ENCODE data around the gene CASP12.

Gene CASP12

DNA sequence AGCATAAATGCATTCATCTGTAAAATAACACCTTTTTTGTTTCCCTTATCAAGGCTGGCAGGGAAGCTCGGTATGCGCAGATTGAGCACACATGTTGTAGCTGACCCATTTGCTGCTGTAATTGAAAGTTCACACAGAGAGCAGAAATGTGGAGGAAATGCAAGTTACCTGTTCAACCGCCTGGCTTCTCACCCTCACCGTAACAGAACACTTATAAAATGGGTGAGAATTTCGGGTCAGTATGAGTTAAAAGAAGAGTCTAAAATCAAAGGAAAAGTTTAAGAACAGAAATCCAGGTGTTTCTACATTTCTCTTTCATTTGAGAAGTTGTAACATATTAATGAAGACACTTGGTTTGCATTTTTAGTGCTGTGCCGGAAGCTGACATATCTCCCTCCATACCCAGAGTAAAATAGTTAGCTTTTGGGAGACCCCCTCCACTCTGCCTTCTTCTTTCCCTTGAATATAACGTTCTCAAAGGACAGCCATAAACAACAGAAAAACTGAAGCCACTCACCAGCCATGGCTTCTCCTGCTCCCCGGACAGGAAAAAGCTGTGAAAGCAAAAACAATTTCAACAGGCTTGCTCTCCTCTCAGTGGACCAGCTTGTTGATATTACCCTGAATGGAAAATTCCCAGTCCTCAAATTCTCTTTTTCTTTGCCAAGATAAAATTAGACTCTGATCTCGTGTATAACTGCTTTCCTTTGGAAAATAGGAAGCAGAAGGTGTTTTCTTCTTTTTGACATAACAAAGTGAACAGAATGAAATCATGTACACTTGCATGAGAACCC is at the start of gene CASP12:
Gene CASP12, minus strand, starts transcription at position 570 of the 794 bp plus-strand sequence.
- TF ChIP-seq CREB1 (IDR thresholded peaks at IDR 0.05; ENCODE audit: low read depth) (no peak), CEBPB (IDR thresholded peaks at IDR 0.05) (no peak), EP300 (IDR thresholded peaks at IDR 0.05; ENCODE audit: borderline replicate concordance) (no peak), TEAD4 (IDR thresholded peaks at IDR 0.05) (no peak), FOXM1 (IDR thresholded peaks at IDR 0.05; ENCODE audit: borderline replicate concordance, low read depth) (no peak), YY1 (IDR thresholded peaks at IDR 0.05; ENCODE audit: low read depth) (no peak)
- TF ChIP-seq, protein P1, sequence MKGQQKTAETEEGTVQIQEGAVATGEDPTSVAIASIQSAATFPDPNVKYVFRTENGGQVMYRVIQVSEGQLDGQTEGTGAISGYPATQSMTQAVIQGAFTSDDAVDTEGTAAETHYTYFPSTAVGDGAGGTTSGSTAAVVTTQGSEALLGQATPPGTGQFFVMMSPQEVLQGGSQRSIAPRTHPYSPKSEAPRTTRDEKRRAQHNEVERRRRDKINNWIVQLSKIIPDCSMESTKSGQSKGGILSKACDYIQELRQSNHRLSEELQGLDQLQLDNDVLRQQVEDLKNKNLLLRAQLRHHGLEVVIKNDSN (IDR thresholded peaks at IDR 0.05), result no peak
- TF ChIP-seq, protein P2, sequence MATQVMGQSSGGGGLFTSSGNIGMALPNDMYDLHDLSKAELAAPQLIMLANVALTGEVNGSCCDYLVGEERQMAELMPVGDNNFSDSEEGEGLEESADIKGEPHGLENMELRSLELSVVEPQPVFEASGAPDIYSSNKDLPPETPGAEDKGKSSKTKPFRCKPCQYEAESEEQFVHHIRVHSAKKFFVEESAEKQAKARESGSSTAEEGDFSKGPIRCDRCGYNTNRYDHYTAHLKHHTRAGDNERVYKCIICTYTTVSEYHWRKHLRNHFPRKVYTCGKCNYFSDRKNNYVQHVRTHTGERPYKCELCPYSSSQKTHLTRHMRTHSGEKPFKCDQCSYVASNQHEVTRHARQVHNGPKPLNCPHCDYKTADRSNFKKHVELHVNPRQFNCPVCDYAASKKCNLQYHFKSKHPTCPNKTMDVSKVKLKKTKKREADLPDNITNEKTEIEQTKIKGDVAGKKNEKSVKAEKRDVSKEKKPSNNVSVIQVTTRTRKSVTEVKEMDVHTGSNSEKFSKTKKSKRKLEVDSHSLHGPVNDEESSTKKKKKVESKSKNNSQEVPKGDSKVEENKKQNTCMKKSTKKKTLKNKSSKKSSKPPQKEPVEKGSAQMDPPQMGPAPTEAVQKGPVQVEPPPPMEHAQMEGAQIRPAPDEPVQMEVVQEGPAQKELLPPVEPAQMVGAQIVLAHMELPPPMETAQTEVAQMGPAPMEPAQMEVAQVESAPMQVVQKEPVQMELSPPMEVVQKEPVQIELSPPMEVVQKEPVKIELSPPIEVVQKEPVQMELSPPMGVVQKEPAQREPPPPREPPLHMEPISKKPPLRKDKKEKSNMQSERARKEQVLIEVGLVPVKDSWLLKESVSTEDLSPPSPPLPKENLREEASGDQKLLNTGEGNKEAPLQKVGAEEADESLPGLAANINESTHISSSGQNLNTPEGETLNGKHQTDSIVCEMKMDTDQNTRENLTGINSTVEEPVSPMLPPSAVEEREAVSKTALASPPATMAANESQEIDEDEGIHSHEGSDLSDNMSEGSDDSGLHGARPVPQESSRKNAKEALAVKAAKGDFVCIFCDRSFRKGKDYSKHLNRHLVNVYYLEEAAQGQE (IDR thresholded peaks at IDR 0.05; ENCODE audit: low read depth), result no peak

DNA sequence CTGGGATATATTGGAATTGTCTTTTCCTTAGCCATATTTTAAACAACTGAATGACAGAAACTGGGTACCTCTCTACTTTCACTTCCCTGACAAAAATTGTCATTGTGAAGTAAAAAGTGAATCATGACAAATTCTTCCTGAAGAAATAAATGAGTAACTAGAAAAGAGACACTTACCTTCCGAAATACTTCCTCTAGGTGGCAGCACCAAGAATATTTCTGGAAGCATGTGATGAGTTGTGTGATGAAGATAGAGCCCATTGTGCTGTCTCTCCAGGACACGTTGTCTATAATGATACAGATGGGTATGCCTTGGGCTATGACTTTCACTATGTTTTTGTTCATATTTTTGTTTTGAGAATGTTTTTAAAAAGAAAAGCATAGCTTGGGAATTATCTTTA is 48.6 kb upstream of the CASP12 start:
- TF ChIP-seq EGR1 (IDR thresholded peaks at IDR 0.05), result no peak
- no peak for TF ChIP-seq YY1 (IDR thresholded peaks at IDR 0.05; ENCODE audit: low read depth)
- TF ChIP-seq, protein P2 (IDR thresholded peaks at IDR 0.05; ENCODE audit: low read depth), result no peak
- TF ChIP-seq TAF1 (IDR thresholded peaks at IDR 0.05; ENCODE audit: low read depth), result no peak
- TF ChIP-seq TCF12 (IDR thresholded peaks at IDR 0.05; ENCODE audit: low read depth), result no peak
- no peak for TF ChIP-seq RAD21 (IDR thresholded peaks at IDR 0.05; ENCODE audit: low read depth)
- TF ChIP-seq NFIC (IDR thresholded peaks at IDR 0.05), result no peak
- TF ChIP-seq, protein P3, sequence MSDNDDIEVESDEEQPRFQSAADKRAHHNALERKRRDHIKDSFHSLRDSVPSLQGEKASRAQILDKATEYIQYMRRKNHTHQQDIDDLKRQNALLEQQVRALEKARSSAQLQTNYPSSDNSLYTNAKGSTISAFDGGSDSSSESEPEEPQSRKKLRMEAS (IDR thresholded peaks at IDR 0.05), result no peak
- TF ChIP-seq ZBTB7A (IDR thresholded peaks at IDR 0.05; ENCODE audit: low read depth), result no peak
- no peak for TF ChIP-seq CEBPB (IDR thresholded peaks at IDR 0.05)
- TF ChIP-seq FOXM1 (IDR thresholded peaks at IDR 0.05; ENCODE audit: borderline replicate concordance, low read depth), result no peak
- TF ChIP-seq TEAD4 (IDR thresholded peaks at IDR 0.05), result no peak

DNA sequence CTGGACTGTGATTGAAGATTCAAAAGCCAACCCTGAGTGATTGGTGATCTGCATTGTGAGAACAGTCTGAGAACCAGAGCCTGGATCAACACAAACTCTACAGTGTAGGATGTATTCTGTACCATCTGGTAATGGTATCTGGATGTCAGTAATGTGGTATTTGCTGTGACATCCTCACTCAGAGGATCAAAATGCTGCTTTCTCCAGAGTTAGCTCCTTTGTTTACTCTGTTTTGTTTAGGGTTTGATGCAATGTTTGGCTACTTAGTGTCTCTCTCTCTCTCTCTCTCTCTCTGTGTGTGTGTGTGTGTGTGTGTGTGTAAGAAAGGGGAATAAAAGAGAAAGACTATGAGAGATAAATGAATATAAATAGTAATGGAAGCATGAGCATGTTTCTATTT is 45.8 kb upstream of the CASP12 start:
- TF ChIP-seq ZBTB7A (IDR thresholded peaks at IDR 0.05; ENCODE audit: low read depth), result no peak
- TF ChIP-seq RAD21 (IDR thresholded peaks at IDR 0.05; ENCODE audit: low read depth), result no peak
- TF ChIP-seq EGR1 (IDR thresholded peaks at IDR 0.05), result no peak
- no peak for TF ChIP-seq EP300 (IDR thresholded peaks at IDR 0.05; ENCODE audit: borderline replicate concordance)
- TF ChIP-seq YY1 (IDR thresholded peaks at IDR 0.05; ENCODE audit: low read depth), result no peak
- no peak for TF ChIP-seq TEAD4 (IDR thresholded peaks at IDR 0.05)
- no peak for TF ChIP-seq CREB1 (IDR thresholded peaks at IDR 0.05; ENCODE audit: low read depth)
- TF ChIP-seq TAF1 (IDR thresholded peaks at IDR 0.05; ENCODE audit: low read depth), result no peak
- TF ChIP-seq, protein P3 (IDR thresholded peaks at IDR 0.05), result no peak
- TF ChIP-seq, protein P1 (IDR thresholded peaks at IDR 0.05), result no peak
- TF ChIP-seq, protein P2 (IDR thresholded peaks at IDR 0.05; ENCODE audit: low read depth), result no peak
- TF ChIP-seq CEBPB (IDR thresholded peaks at IDR 0.05), result no peak

DNA sequence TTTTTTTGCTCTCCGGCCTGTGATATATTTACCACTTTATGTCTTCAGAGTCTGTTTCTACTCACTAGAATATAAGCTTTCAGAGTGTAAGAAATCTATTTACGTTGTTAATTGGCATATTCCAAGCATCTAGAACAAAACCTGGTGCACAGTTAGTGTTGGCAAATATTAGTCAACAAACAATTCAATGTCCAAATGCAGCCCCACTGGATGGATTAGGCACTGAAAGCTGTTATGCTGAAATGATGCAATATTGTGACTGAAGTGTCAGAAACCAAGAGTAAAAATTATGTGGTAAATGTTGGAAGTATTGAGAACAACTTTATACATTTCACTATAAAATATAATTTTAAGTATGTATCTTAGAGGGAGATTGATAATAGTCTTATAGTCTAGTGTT is 45.3 kb upstream of the CASP12 start:
- TF ChIP-seq TAF1 (IDR thresholded peaks at IDR 0.05; ENCODE audit: low read depth) (no peak), TEAD4 (IDR thresholded peaks at IDR 0.05) (no peak)
- TF ChIP-seq, protein P2 (IDR thresholded peaks at IDR 0.05; ENCODE audit: low read depth), result no peak

All from Ishikawa (cell line).